ENCODE results near the gene ELL. TPM values are rescaled to one million over a fixed set of nuclear protein-coding genes. Genes with fewer than 3 reads are reported as not detected.

Gene ELL
- total and polyA plus RNA-seq, 2 donors (not counting 3 experiments of a cell fraction or from before 2014, with no cell fraction given), result 9.9 to 18.2 TPM

DNA sequence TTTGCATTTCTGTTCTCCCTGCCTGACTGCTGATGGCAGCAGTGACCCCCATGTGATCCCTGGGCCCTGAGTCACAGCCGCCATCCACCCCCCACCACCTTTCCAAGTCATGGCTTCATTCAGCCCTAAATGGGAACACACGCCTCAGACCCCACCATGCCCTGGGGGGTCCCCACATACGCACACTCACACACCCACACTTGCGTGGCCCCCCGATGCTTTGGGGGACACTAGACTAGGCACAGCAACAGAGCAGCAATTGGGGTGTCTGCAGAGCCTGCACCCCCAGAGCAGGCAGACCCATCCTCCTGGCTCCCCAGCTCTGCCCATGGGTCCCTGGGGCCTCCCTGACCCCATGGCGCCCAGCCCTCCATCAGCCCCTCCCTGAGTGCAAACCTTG is 78.5 kb downstream of the ELL start:
- no peak overlapping the region for H3K4me3 ChIP-seq (replicated peaks in 1 of 3; ENCODE audit: insufficient read depth in 1 of 3, low read depth in 1 of 3, low read length in 3 of 3)
- DNase-seq (ENCODE audit: low read depth, low spot score) (no peak), FAIRE-seq (no peak)
- H3K79me2 ChIP-seq (ENCODE audit: control insufficient read depth, insufficient read depth, low read length), result no peaks in the 10 kb centered on the region
- CTCF ChIA-PET, result no interaction called here
- TF ChIP-seq JUN (IDR thresholded peaks at IDR 0.05; ENCODE audit: borderline replicate concordance, insufficient read depth, insufficient read length, low read depth), result no peak
- POLR2A ChIA-PET, result no interaction called here
- dilution Hi-C loops (cut with MboI; ENCODE audit: extremely low pct_ligation_motif_present, low sequenced_read_pairs), result no loop called here
- H4K20me1 ChIP-seq (replicated peaks; ENCODE audit: control insufficient read depth, extremely low read depth, insufficient read depth, low read length), result no peaks in the 10 kb centered on the region
- intact Hi-C loops (cut with micrococcal nuclease), result no loop called here
- H3K4me1 ChIP-seq (ENCODE audit: control insufficient read depth, extremely low read depth, insufficient read depth, low read length), result no peaks in the 10 kb centered on the region
- no peak overlapping the region for H2AFZ ChIP-seq (ENCODE audit: low read depth, low read length)
- no TSS peak for BruUV-seq (replicated peaks)
- no peak overlapping the region for H3K9ac ChIP-seq (replicated peaks; ENCODE audit: extremely low read depth, insufficient read depth, low read length)
- H3K4me2 ChIP-seq (ENCODE audit: insufficient read depth, low read length), result no peak overlapping the region
- no peak overlapping the region for H3K27ac ChIP-seq (ENCODE audit: insufficient read depth, low read depth, low read length)
- H3K27me3 ChIP-seq (ENCODE audit: control insufficient read depth in 2 of 2, insufficient read depth in 2 of 2, low read length in 2 of 2), result no peaks in the 10 kb centered on the region
- H3K9me1 ChIP-seq (replicated peaks; ENCODE audit: control insufficient read depth, extremely low read depth, insufficient read depth, low read length), result no peaks in the 10 kb centered on the region
- H3K36me3 ChIP-seq (ENCODE audit: control insufficient read depth in 2 of 2, extremely low read depth in 1 of 2, insufficient read depth in 2 of 2, low read length in 2 of 2), result peaks cover 0 to 35% of the 10 kb centered on the region in 2 experiments
- H3K9me3 ChIP-seq (replicated peaks; ENCODE audit: control insufficient read depth, insufficient read depth, low read length), result no peaks in the 10 kb centered on the region

DNA sequence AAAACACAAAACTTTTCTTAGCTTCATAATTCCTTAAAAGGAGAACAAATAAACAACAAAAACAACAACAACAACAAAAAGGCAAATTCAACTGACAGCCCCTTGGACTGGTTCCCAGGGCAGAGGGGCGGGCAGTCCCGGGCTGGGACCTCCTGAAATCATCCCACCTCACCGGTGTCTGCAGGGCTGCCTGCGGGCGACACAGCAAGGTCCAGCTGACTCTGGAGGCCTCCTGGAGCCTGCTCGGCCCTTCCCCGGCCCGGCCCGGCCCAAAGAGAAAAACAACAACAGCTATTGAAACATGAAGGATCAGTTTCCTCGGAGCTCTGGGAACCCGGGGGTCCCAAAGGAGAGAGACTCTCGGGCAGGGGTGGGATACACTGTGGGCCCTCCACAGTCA is 78.9 kb downstream of the ELL start:
- Histone ChIP-seq H3K4me3 (replicated peaks in 1 of 3; ENCODE audit: insufficient read depth in 1 of 3, low read depth in 1 of 3, low read length in 3 of 3) (no peak overlapping the region), H4K20me1 (replicated peaks; ENCODE audit: control insufficient read depth, extremely low read depth, insufficient read depth, low read length) (no peaks in the 10 kb centered on the region), H3K9me3 (replicated peaks; ENCODE audit: control insufficient read depth, insufficient read depth, low read length) (no peaks in the 10 kb centered on the region), H3K27ac (ENCODE audit: insufficient read depth, low read depth, low read length) (no peak overlapping the region), H3K4me2 (ENCODE audit: insufficient read depth, low read length) (no peak overlapping the region), H3K4me1 (ENCODE audit: control insufficient read depth, extremely low read depth, insufficient read depth, low read length) (no peaks in the 10 kb centered on the region), H2AFZ (ENCODE audit: low read depth, low read length) (no peak overlapping the region), H3K27me3 (ENCODE audit: control insufficient read depth in 2 of 2, insufficient read depth in 2 of 2, low read length in 2 of 2) (no peaks in the 10 kb centered on the region), H3K9ac (replicated peaks; ENCODE audit: extremely low read depth, insufficient read depth, low read length) (no peak overlapping the region), H3K79me2 (ENCODE audit: control insufficient read depth, insufficient read depth, low read length) (no peaks in the 10 kb centered on the region), H3K36me3 (ENCODE audit: control insufficient read depth in 2 of 2, extremely low read depth in 1 of 2, insufficient read depth in 2 of 2, low read length in 2 of 2) (peaks cover 0 to 31% of the 10 kb centered on the region in 2 experiments), H3K9me1 (replicated peaks; ENCODE audit: control insufficient read depth, extremely low read depth, insufficient read depth, low read length) (no peaks in the 10 kb centered on the region)
- intact Hi-C loops (cut with micrococcal nuclease), result no loop called here
- CTCF ChIA-PET, result interaction anchor here (0.7 kb wide), 1 partner anchor 8 kb away, joined by 3 read pairs; no protein-coding TSS in a partner anchor
- dilution Hi-C loops (cut with MboI; ENCODE audit: extremely low pct_ligation_motif_present, low sequenced_read_pairs), result no loop called here
- TF ChIP-seq, protein P1, sequence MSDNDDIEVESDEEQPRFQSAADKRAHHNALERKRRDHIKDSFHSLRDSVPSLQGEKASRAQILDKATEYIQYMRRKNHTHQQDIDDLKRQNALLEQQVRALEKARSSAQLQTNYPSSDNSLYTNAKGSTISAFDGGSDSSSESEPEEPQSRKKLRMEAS (IDR thresholded peaks at IDR 0.05; ENCODE audit: insufficient read depth, insufficient read length), result no peak
- BruUV-seq (replicated peaks), result no TSS peak
- POLR2A ChIA-PET, result no interaction called here
- no peak for DNase-seq (ENCODE audit: low read depth, low spot score)
- peak; percentile 33 for FAIRE-seq
